ENCODE data around the gene AGAP3.

- TF ChIP-seq CTCF (IDR thresholded peaks at IDR 0.05) (no peak), POLR2A (IDR thresholded peaks at IDR 0.05) (no peak), POLR2AphosphoS5 (IDR thresholded peaks at IDR 0.05) (no peak)
These were observed 88.2 kb downstream of the AGAP3 start for GRCh38 chr7:151174246-151175046.

Data from prostate gland (tissue), 2 donors.